Measurements from ENCODE around the gene CROCC2.

DNA sequence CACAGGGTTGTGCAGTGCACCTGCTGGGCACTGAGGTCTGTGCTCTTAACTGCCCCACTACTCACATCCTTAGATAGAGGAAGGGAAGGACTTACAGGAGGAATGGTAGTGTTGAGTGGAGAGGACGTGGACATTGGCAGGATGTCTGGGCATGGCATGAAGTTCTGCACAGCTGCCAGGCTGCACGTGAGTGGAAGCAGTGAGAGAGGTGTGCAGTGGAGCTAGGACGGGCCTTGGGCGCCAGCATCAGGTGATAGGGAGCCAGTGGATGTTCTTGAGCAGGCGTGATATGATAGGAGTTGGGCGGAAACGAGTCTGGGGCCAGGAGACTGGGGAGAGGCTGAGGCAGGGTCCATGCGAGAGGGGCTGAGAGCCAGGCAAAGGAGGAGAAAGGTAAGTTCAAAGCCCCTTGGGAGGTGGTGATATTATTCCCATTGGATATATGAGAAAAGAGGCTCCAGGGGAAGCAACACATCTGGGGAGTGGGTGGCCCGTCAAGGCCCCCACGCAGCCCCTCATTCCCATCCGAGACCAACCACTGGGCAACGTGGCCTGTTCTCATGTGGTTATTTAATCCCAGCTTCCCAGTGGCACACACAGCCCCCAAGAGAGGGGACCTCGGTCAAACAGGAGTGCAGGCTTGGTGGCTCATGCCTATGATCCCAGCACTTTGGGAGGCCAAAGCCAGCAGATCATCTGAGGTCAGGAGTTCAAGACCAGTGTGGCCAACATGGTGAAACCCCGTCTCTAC, 46.5 kb downstream of the CROCC2 start:
- TF ChIP-seq, protein P1, sequence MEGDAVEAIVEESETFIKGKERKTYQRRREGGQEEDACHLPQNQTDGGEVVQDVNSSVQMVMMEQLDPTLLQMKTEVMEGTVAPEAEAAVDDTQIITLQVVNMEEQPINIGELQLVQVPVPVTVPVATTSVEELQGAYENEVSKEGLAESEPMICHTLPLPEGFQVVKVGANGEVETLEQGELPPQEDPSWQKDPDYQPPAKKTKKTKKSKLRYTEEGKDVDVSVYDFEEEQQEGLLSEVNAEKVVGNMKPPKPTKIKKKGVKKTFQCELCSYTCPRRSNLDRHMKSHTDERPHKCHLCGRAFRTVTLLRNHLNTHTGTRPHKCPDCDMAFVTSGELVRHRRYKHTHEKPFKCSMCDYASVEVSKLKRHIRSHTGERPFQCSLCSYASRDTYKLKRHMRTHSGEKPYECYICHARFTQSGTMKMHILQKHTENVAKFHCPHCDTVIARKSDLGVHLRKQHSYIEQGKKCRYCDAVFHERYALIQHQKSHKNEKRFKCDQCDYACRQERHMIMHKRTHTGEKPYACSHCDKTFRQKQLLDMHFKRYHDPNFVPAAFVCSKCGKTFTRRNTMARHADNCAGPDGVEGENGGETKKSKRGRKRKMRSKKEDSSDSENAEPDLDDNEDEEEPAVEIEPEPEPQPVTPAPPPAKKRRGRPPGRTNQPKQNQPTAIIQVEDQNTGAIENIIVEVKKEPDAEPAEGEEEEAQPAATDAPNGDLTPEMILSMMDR (IDR thresholded peaks at IDR 0.05) = no peak
- no peak for TF ChIP-seq POLR2A (IDR thresholded peaks at IDR 0.05)

Data from lower leg skin (tissue), 3 donors.